ENCODE measurements around the gene P2RX6. TPM values are rescaled to one million over a fixed set of nuclear protein-coding genes. Genes with fewer than 3 reads are reported as not detected.
"Not testable (repeated sequence)": the region's sequence is repeated elsewhere in the genome, so short reads cannot be mapped to it uniquely, and the experiment has no call there.

Gene P2RX6
- total RNA-seq, 1 donor, result 3.5 TPM

DNA sequence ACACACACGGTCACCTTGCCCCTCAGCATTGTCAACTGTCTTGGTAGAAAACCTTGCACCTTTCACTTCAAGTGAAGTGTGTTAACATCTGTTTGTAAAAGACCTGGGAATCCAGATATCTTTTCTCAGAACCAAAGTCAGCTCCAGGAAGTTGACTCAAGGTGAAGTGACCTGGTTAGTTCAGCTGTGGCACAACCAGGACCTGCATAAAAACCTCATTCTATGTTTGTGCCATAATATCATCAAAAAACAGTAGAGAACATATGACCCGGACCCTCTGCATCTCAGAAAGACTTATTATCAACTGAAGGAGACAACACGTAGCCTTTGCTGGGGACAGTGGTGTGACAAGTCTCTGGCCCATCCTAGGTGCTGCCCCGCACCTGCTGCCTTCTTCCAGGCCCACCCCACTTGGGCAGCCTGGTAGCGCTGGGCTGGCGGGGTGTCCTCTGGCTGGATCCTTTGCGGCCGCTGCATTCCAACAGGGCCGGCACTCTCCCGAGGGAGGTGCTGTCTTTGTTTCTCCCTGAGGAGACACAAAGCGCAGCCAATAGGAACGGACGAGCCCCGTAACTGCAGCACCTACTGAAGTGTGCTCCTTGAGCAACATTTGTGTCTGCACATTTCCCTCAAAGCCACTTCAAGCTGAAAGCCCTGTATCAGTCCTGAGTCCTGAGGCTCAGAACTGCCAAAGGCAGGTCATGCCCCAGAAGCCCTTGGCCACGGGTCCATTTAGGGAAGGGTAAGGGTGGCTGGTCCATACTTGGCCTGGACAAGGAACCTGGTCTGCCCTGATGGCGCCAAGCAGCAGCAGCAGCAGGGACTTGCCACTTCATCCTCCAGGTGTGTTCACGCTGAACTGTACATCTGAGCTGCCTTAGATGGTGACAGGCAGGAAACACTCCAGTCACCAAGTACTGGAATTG lies 56.0 kb downstream of the P2RX6 start:
- DNase-seq (ENCODE audit: low read depth), result no peak
- TF ChIP-seq, protein P1, sequence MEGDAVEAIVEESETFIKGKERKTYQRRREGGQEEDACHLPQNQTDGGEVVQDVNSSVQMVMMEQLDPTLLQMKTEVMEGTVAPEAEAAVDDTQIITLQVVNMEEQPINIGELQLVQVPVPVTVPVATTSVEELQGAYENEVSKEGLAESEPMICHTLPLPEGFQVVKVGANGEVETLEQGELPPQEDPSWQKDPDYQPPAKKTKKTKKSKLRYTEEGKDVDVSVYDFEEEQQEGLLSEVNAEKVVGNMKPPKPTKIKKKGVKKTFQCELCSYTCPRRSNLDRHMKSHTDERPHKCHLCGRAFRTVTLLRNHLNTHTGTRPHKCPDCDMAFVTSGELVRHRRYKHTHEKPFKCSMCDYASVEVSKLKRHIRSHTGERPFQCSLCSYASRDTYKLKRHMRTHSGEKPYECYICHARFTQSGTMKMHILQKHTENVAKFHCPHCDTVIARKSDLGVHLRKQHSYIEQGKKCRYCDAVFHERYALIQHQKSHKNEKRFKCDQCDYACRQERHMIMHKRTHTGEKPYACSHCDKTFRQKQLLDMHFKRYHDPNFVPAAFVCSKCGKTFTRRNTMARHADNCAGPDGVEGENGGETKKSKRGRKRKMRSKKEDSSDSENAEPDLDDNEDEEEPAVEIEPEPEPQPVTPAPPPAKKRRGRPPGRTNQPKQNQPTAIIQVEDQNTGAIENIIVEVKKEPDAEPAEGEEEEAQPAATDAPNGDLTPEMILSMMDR (IDR thresholded peaks at IDR 0.05; ENCODE audit: insufficient read depth, low read depth, low read length), result no peak
- no peak overlapping the region for H3K4me3 ChIP-seq (ENCODE audit: low read depth, low read length)

DNA sequence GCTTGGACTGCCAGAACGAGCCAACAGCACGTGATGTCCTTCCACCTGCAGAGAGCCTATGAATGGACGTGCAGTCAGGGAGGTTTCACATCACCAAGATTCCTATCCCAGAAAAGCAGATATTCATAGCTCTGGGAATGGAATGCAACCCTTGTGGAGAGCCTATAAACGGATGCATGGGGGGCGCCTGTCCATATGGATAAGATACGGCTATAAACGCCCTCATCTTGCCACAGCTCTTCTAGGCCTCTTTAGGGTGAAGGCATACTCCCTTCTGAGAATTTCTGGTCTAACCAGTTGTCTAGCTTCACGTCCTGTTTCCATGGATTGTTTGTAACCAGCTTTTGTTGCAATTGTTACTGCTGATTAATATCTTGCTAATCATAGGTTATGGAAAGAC lies 56.8 kb downstream of the P2RX6 start:
- not testable (repeated sequence) for DNase-seq (ENCODE audit: low read depth)

GRCh38 chr22:21073023-21073422 lies 58.1 kb downstream of the P2RX6 start:
- no peak overlapping the region for H3K4me3 ChIP-seq (ENCODE audit: low read depth, low read length)
- TF ChIP-seq, protein P1 (IDR thresholded peaks at IDR 0.05; ENCODE audit: insufficient read depth, low read depth, low read length), result no peak
- no peak for DNase-seq (ENCODE audit: low read depth)

More for the DNA sequence above, 56.8 kb downstream of the P2RX6 start:
- H3K4me3 ChIP-seq (ENCODE audit: low read depth, low read length), result not testable (repeated sequence)

- no peak overlapping the region for H3K4me3 ChIP-seq (ENCODE audit: low read depth, low read length)
- DNase-seq (ENCODE audit: low read depth), result no peak
- TF ChIP-seq, protein P1 (IDR thresholded peaks at IDR 0.05; ENCODE audit: insufficient read depth, low read depth, low read length), result no peak
Measured at GRCh38 chr22:21073482-21073881, 58.5 kb downstream of the P2RX6 start.

DNA sequence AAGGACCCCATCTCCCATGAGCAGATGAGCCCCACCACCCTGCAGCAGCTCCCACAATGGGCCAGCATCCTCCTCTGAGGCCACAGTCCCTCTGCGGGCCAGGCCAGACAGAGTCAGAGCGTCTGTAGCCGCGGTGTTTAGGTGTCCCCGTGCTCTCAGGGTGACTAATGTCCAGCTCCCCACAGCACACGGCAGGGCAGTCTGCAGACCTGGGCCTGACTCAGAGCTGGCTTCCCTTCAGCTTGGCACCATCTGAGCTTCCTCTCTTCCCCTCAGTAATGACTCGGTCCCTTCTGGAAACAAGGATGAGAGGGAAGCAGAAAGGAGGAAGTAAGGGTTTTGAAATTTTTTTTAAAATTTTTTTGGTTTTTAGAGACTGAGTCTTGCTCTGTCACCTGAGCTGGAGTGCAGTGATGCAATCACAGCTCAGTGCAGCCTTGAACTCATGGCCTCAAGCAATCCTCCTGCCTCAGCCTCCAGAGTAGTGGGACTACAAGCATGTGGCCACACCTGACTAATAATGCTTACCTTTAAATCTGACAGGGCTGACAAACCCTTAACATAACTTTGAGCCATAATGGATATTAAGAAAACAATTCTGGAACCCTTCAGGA lies 59.2 kb downstream of the P2RX6 start:
- peak; percentile 30 for DNase-seq (ENCODE audit: low read depth)
- H3K4me3 ChIP-seq (ENCODE audit: low read depth, low read length), result no peak overlapping the region
- TF ChIP-seq, protein P1 (IDR thresholded peaks at IDR 0.05; ENCODE audit: insufficient read depth, low read depth, low read length), result no peak

- H3K4me3 ChIP-seq (ENCODE audit: low read depth, low read length), result no peak overlapping the region
- TF ChIP-seq, protein P1 (IDR thresholded peaks at IDR 0.05; ENCODE audit: insufficient read depth, low read depth, low read length), result no peak
- DNase-seq (ENCODE audit: low read depth), result no peak
Measured at GRCh38 chr22:21075516-21076138, 60.7 kb downstream of the P2RX6 start.

Measured in fibroblast of villous mesenchyme (primary cell).